GM21576 (cell line): ENCODE results near the gene ITPKB.
A peak's percentile ranks its signal among the peaks of the same experiment; 100 is the strongest.
"Not testable (repeated sequence)": the region's sequence is repeated elsewhere in the genome, so short reads cannot be mapped to it uniquely, and the experiment has no call there.

Experiments used
- ATAC-seq: cut with Tn5 transposase; IDR thresholded peaks from one replicate; pipeline ENCODE4 v1.9.1; 2021; ENCODE audit warnings: mild to moderate bottlenecking, moderate library complexity; ENCODE audit not compliant: unreplicated experiment

ITPKB gene

DNA sequence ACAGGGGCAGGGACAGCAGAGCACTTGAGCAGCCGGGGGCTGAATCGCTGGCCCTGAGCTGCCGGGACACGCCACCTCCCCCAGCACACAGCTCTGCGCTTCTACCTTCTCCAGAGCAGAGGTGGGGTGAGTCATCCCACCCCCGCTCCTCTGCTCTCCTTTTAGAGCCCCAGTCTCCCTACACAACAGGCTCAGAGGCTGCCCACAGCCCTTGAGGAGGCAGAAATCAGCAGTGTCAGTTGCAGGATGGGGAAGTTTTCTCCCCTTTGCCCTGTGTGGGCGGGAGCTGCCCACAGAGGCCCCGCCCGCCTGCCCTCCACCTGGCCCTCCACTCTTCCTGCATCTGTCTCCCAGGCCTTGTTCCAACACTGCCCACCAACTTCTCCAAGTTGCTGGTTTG, 95.9 kb downstream of the ITPKB start:
- ATAC-seq, result peak; percentile 60

DNA sequence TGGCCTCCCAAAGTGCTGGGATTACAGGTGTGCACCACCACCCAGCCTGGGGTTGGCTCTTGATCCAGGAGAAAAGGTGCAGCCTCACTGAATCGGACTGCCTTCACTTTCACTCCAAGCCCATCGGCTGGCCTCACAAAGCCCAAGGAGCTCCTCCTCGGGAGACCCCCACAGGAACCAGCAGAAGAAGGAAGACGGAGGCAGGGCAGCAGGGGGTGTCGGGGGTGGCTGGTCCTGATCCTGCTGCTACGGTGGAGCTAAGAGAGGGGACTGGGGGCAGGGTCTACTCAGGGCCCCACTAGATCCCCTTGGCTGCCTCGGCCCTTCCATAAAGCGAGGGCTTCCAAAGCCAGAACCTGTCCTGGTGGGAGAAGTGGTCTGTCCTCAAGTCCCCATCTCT, 96.7 kb downstream of the ITPKB start:
- no peak for ATAC-seq

DNA sequence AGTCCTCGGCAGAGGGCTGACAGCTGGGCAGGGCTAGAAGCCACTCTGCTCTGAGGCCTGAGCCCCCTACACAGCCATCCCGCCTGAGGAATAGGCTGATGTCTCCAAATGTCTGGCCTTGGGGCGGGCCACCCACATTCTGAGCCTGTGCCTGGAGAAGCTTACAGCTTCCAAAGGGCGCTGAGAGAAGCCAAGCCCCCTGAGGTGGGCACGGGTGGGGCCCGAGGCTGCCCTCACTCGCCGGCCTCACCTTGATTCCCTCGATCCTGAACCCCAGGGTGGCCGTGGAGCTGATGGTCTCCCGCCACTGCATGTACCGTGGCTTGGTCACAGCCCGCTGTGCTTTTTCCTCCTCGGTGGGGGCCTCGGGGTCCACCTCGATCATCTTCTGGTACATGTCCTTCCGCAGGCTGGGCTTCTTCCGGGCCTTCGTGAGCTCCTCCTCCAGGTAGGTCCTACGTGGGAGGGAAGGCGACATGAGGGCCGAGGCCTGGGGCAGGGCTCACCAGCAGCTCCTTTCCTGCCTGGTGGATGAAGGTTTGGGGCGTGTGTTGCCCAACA, 97.3 kb downstream of the ITPKB start:
- no peak for ATAC-seq

DNA sequence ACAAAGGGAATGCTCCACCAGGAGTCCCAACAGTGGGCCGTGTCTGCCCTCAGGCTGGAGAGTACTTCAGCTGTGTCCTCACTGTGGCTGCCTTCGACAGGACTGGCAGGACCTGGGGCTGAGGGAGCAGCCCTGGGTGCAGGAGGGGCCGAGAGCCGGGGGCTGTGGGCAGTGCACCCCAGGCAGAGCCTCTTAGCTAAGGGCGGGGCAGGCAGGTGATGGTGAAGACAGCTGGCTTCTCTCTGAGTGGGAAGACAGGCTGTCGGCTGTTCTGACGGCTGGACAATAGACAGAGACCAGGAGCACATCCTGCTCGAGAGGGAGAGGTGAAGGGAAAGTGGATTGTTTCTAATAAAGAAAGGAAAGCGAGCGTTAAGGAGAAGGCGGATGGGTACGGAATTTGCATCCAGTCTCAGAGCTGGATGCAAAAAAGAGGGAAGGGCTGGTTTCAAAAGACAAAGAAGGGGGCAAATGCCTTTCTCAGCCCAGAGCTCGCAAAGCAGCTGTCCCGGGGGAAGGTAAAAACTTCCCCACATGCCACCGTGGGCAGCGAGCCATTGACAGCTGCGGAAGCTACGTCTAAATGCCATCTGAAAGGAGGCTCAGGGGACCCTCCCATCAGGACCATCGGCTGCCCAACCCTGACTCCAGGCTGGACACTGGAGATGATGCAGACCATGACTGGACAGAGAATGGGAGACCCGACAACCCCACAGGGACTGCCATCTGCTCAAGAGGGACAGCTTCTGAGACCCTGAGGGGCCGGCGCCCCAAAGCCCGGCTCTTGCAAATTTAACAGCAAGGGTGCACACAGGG, 98.6 kb downstream of the ITPKB start:
- ATAC-seq, result no peak

DNA sequence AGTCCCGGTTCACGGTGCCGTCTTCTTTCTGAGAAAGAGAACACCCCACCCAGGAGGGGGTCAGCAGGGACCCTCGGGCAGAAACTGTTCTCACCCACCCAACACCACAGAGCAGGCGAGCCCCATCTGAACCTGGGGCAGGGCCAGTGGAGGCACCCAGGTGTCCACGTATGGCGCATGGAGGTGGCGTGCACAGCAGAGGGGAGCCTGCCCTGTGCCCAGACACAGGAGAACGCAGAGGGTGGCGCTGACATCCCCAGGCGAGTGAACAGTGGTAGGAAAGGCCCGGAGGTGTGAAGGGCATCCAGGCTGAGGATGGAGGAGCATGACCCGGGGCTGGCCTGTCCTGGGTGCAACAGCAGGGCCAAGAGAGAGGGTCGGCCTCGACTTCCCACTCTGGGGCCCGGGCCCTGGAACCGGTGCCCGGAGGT, 99.4 kb downstream of the ITPKB start:
- no peak for ATAC-seq

DNA sequence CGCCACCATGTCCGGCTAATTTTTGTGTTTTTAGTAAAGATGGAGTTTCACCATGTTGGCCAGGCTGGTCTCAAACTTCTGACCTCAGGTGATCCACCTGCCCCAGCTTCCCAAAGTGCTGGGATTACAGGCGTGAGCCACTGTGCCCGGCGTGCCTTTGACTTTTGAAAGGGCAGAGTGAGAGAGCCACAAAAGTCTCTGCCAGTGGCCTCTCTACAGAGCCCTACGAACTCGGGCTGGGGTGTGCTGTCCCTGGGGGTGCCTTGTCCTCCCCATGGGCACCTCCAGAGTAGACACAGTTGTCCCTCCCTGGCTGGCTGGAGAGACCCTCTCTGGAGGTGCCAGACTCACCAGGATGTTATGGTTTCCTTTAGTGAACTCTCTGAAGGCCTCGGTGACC, 99.9 kb downstream of the ITPKB start:
- not testable (repeated sequence) for ATAC-seq

DNA sequence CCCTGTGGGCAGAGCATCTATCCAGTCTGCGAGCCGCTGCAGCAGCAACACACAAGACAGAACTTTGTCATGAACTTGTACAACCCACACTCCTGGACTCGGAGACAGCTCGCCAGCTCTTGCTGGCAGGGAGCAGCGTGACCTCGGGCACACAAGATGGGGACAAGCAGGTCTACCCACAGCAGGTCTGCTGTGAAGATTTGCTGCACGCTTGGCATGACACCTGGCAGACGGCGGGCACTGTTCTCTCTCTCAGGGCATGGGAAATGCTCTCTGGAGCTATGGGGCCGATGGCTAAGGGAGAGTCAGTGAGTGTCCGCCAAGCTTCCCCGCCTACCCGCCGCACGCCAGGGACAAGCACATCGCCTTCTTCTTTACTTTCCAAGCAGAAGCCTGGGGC, 100.5 kb downstream of the ITPKB start:
- no peak for ATAC-seq

DNA sequence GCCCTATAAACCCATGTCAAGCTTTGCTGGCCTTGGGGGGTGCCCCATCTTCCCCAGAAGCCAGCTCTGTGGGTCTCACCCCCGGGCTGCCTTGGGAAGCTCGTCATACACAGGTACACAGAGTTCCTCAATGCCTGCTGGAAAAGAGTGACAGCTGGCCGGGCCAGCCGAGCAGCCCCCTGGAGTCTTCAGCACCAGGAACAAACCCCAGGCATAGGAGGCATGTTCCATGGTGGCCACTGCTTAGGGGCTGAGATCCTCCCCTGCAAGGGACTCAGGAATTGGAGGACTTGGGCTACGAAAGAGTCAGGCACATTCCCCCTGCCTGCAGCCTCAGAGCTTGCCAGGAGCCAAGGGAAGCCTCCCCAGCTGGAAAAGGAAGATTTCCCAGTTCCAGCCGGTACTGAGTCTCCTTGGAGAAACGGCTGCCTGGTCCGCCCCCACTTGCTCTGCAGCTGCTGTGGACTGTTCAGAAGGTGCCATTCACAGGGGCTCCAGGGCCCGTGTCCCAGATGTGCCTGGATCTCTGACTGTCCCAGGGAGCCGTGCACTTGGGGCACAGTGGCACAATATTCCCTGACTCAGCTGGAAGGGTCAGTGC, 101.0 kb downstream of the ITPKB start:
- no peak for ATAC-seq

DNA sequence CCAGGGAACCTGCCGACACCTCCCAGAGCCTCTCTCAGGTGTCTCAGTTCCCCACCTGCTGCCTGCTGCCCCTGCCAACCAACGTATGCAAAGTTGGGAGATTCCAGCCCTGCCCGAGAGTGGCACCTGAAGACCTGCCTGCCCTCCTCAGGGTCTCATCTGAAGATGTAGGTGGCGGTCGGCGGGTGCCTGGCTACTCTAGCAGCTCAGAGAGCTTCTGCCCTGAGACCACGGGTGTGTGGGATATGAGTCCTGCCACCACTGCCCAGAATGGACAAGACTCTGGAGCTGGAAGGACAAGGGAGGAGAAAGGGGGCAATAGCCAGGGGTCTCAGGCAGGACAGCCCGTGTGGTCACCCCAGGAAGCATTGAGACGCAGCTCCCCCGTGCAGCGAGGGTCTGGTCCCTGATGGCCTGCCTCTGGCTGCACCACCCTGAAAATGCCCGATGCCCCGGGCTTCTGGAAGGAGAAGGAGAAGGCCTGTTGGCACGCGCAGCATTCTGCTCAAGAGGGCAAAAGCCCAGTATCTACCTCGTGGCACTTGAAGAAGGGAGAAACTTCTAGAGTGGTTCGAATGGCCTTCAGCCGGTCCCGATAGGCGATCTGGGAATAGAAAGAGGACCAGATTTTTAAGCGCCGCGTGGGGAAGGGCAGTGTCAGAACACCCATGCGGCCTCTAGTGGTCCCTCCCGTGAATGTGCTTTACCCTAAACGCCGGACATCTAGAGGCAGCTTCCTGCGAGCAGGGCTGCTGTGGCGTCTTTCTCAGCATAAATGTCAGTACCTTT, 101.7 kb downstream of the ITPKB start:
- no peak for ATAC-seq

DNA sequence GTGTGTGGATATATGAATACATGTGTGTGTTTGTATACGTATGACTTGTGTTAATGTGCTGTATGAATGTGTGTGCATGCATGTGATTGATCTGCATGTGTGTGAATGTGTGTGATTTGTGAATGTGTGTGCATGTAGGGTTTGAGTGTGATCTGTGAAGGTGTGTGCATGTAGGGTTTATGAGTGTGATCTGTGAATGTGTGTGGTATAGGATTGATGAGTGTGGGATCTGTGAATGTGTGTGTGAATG, 102.3 kb downstream of the ITPKB start:
- no peak for ATAC-seq

DNA sequence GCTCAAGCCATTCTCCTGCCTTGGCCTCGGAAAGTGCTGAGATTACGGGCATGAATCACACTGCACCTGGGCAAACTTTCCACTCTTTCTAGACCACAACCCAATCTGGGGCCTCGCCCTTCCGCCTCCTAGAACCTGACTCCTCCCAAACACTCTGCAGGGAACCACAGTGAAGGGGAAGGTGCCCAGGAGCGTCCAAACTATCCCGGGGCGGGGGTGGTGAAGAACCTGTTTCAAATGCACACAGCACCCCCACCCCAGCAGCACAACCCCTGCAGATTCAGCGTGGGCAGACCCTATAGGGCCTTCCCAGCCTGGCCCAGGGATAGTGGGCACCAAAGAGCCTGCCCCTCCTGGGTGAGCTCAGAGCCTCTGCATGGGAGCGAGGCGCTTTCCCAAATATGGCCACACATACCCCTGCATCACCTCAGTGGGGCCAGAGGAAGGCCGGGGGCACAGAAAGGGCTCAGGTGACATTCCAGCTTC, 103.6 kb downstream of the ITPKB start:
- ATAC-seq, result no peak

DNA sequence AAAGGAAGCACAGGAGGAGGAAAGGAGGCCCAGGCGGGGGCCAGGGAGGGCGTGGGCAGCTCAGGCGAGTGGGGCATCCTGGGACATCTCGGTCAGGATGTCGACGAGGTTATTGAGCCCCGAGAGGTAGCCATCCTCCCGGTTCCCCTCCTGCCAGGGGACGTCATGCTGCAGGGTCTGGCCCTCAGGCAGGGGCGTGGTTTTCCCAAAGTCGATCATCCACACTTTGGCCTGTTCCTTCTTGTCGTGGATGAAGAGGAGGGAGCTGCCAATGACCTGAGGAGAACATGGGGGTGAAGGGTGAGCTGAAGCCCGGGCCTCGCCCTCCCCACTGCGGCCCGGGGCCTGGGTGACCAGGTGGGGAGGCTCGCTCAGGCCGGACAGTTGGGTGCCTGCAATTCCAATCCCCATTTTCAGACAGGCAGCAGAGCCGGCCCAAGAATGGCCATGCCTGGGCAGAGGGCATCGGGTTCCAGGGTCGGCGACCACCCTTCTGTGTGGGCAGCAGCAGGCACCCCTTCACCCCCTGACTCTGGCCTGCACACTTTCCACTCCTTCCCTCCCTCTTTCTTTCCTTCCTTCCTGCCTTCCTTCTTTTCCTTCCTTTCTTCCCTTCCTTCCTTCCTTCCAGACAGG, 104.4 kb downstream of the ITPKB start:
- ATAC-seq, result no peak

DNA sequence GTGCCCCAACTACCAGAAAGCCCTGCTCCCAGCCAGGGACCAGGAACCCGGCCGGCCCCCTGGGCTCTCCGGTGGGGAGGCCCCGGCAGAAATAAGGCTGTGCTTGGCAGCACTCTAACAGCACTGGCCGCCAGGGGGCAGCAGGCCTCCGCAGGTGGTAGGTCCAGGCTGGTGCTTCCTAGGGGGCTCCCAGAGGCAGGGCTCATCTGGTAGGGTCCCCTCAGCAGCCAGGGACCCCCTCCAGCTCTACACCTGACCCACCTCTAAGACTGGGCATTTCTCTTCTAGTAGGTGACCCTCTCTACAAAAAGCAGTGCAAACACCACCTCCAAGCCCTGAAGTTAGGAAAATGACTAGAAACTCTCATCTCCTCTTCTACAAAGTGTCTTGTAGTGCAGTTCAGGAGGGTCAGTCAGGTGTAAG, 104.9 kb downstream of the ITPKB start:
- peak; percentile 69 for ATAC-seq

DNA sequence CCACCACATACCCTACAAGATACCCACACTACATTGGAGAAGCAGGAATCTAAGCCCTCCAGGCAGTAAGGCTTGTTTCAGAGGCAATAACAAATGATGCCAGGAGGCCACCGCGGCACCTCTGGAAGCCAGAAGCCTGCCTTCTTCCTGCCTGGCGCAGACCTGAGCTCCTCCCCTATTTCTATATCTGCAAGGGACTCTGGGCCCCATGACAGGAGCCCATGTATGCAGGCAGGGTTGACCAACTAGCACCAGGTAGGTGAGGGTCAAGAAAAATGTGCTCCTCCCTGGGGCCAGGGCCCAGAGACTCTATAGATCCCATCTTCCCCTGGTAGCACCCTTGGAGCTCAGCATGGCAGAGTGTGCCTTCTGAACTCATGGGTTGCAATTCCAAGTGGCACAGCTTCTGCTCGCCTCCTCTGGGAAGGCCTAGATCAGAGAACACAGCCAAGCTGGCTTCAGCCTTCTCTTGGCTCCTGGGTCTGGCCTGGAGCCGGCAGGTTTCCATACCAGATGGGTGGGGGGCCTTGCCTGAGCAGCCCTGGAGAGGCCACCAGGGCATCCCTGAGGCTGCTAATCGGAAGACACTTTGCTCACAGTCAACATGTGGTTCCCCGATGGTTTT, 105.4 kb downstream of the ITPKB start:
- no peak for ATAC-seq

DNA sequence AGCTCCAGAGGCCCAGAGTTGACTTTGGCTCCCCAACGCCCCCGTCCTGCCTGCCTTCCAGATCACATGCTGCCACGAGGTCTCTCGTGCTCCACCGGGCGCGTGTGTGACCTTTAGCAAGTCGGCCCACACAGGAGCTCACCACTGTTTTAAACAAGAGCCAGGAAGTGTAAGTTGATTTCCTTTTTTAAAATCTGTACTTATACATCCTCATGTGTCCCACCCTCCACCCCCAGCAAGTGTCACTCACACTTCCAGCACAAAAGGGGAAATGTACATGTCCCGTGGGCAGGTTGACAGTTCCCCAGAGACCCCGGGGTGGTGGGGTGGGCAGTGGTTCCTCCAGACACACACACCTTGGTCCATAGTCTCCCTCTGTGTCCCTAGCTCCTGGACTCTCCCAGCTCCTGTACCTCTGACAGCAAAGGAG, 106.1 kb downstream of the ITPKB start:
- ATAC-seq, result peak; percentile 28

DNA sequence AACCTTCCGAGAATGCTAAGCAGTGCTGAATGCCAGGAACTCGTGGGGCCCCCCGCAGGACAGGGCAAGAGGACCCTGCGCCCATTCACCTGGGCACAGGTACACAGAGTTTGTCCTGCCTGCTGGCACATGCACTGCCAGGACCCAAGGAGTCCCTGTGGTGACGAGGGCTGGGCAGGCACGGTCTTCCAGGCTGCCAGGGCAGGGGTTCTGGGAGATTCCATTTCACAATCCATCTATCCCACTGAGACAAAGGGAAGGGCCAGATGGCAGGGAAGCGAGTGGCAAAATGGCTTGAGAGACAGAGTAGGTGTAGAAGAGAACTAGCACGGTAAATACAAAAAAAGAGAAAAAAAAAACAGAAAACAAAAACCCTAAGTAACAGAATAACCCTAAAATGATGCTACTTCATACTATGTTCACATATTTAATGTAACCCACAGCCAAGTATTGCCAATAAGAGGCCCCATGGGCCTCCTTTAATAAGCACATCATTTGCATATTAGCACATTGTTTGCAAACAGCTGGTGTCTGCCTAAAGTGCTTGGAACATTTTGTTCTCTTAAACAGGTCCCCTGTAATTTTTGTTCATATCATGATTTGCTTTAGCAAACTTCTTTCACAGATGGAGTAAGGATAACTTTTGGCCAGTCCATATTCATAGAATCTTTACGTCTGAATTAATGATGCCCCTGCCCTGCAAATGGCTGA, 106.8 kb downstream of the ITPKB start:
- ATAC-seq, result no peak

DNA sequence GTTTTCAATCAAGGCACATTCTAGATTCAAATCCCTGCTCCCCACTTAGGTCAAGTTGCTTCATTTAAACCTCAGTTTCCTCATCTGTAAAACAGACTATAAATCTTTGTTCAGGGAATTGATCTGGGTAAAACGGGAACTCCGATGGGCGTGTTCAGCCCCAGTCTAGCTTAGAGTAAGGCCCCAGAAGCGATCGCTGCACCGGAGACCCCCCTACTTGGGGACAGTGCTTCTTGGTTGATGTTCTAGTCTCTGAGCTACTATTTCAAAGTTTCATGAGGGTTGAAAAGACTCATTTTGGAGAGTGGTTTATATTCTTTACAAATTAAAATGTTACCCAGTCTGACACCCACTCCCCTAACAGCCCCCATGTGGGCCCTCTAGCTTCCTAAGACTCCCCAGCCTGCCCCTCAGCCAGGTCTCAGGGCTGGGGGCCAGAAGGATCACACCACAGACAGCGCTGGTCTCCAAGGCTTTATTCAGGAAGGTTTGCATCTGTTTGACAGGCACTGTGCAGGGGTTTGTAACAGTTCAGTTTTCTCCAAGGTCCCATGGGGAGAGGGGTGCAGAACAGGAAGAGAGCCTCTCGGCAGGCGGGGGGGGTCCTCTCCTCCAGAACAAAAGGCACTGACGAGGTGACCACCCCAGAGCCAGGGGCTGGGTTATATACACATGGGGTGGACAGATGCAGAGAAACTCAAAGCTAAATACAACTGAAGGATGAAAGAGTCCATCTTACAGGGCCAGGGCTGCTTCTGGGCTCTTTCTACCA, 107.7 kb downstream of the ITPKB start:
- ATAC-seq, result no peak

DNA sequence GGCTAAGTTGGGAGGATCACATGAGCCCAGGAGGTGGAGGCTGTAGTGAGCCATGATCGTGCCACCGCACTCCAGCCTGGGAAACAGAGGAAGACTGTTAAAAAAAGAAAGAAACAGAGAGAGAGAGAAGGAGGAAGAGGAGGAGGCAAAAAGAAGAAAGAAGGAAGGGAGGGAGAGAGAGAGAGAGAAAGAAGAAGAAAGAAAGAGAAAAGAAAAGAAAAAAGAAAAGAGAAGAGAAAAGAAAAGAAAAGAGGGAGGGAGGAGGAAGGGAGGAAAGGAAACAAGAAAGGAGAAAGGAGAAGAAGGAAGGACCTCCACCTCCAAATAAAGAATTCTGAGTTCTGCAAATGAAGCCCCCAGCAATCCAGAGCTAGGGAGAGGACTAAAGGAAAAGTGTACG, 108.5 kb downstream of the ITPKB start:
- no peak for ATAC-seq

DNA sequence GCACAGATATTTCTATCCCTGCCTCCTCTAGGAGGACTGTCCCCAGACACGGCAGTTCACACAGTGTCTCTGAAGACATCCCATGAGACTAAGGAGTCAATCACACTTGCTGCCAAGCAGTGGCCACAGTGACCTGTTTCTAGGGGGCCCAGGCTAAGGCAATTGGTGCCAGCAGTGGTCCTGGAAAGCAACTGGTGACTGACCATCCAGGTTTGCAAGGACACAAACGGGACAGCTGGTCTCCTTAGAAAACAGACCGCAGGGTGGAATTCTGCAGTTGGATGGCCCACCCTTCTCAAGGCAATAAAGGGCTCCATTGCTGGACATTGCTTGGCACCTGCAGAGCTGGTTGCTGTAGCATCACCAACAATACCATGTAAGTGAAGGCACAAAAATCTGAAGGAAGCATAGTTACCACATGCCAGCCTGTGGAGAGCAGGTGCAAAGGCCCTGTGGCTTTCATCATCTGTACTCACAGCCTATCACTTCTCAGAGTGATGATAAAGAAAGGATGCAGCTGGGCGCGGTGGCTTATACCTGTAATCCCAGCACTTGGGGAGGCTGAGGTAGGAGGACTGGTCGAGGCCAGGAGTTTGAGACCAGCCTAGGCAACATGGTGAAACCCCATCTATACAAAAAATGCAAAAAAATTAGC, 109.1 kb downstream of the ITPKB start:
- no peak for ATAC-seq
